HepG2 (cell line): Measurements from ENCODE around the gene PBX2. TPM values are rescaled to one million over a fixed set of nuclear protein-coding genes. Genes with fewer than 3 reads are reported as not detected.

ENCODE experiments used
- ARNTL ChIP-seq: sonication (generic); formaldehyde crosslinking; IDR thresholded peaks from 2 replicates; pipeline ENCODE4 v1.4.0; 2020; ENCODE audit warnings: mild to moderate bottlenecking, missing genetic modification reagents
- CBFB ChIP-seq: sonication (generic); formaldehyde crosslinking; IDR thresholded peaks from 2 replicates; pipeline ENCODE4 v1.4.0; 2020; ENCODE audit warnings: missing genetic modification reagents
- EHMT2 ChIP-seq: fragments of 200-600 bp; sonication (generic); IDR thresholded peaks from 2 replicates; pipeline ENCODE4 v1.7.0; 2017; ENCODE audit warnings: antibody characterized with exemption, low read depth, low read length, borderline replicate concordance
- ETS1 ChIP-seq: sonication (generic); formaldehyde crosslinking; IDR thresholded peaks from 2 replicates; pipeline ENCODE4 v1.4.0; 2020; ENCODE audit warnings: missing genetic modification reagents
- HHEX ChIP-seq: IDR thresholded peaks from 2 replicates; pipeline ENCODE4 v1.6.1; 2016; ENCODE audit warnings: control low read depth
- HNF4G ChIP-seq, 2 experiments: sonication (generic) in 1 of 2; formaldehyde crosslinking in 1 of 2; IDR thresholded peaks; 2 replicates each; pipeline versions ENCODE4 v1.4.0 to v1.6.1; 2011 to 2020; ENCODE audit warnings: borderline replicate concordance in 2 of 2, low read depth in 2 of 2, mild to moderate bottlenecking in 2 of 2, low read length in 1 of 2, missing genetic modification reagents in 1 of 2, moderate library complexity in 1 of 2
- ISL2 ChIP-seq: sonication (generic); formaldehyde crosslinking; IDR thresholded peaks from 2 replicates; pipeline ENCODE4 v1.5.0; 2020; ENCODE audit warnings: missing genetic modification reagents
- ISX ChIP-seq: sonication (generic); formaldehyde crosslinking; conservative IDR thresholded peaks from 2 replicates; pipeline ENCODE4 v1.5.0; 2020; ENCODE audit warnings: missing genetic modification reagents
- KDM1A ChIP-seq: IDR thresholded peaks from 2 replicates; pipeline ENCODE4 v1.6.1; 2016; ENCODE audit warnings: missing compliant biosample characterization
- KLF12 ChIP-seq: sonication (generic); formaldehyde crosslinking; IDR thresholded peaks from 2 replicates; pipeline ENCODE4 v1.4.0; 2020; ENCODE audit warnings: missing genetic modification reagents, borderline replicate concordance
- KLF16 ChIP-seq, 2 experiments: sonication (generic) in 1 of 2; formaldehyde crosslinking in 1 of 2; IDR thresholded peaks; 2 replicates each; pipeline versions ENCODE4 v1.6.1 to v1.8.0; 2016 to 2023; ENCODE audit warnings: missing genetic modification reagents in 2 of 2, missing compliant biosample characterization in 1 of 2
- LCORL ChIP-seq, 2 experiments: fragments of 450-650 bp in 1 of 2; sonication (generic) in 1 of 2; formaldehyde crosslinking in 1 of 2; IDR thresholded peaks; 2 replicates each; pipeline versions ENCODE4 v1.5.0 to v1.6.1; 2017 to 2020; ENCODE audit warnings: antibody characterized with exemption in 1 of 2, missing genetic modification reagents in 1 of 2
- NR2F6 ChIP-seq, 2 experiments: IDR thresholded peaks; 2 replicates each; pipeline ENCODE4 v1.6.1; 2016; ENCODE audit warnings: antibody characterized with exemption in 1 of 2, mild to moderate bottlenecking in 1 of 2
- PATZ1 ChIP-seq: sonication (generic); formaldehyde crosslinking; IDR thresholded peaks from 2 replicates; pipeline ENCODE4 v1.4.0; 2020; ENCODE audit warnings: missing genetic modification reagents
- REL ChIP-seq: sonication (generic); formaldehyde crosslinking; conservative IDR thresholded peaks from 2 replicates; pipeline ENCODE4 v1.8.0; 2022; ENCODE audit warnings: mild to moderate bottlenecking, missing genetic modification reagents, moderate library complexity
- SAP130 ChIP-seq: IDR thresholded peaks from 2 replicates; pipeline ENCODE4 v1.6.1; 2016; ENCODE audit warnings: low read depth
- SP2 ChIP-seq: sonication (generic); formaldehyde crosslinking; IDR thresholded peaks from 2 replicates; pipeline ENCODE4 v1.5.1; 2020; ENCODE audit warnings: mild to moderate bottlenecking, missing genetic modification reagents
- SRF ChIP-seq: IDR thresholded peaks from 2 replicates; pipeline ENCODE4 v1.6.1; 2011; ENCODE audit warnings: mild to moderate bottlenecking, low read depth, low read length, moderate library complexity
- ZBTB1 ChIP-seq: sonication (generic); formaldehyde crosslinking; IDR thresholded peaks from 2 replicates; pipeline ENCODE4 v1.4.0; 2020; ENCODE audit warnings: missing genetic modification reagents, borderline replicate concordance
- ZBTB14 ChIP-seq: sonication (generic); formaldehyde crosslinking; IDR thresholded peaks from 2 replicates; pipeline ENCODE4 v1.4.0; 2020; ENCODE audit warnings: missing genetic modification reagents
- ZNF205 ChIP-seq: IDR thresholded peaks from 2 replicates; pipeline ENCODE4 v1.6.1; 2018; ENCODE audit warnings: missing biosample characterization, missing genetic modification reagents
- ZNF232 ChIP-seq: sonication (generic); formaldehyde crosslinking; IDR thresholded peaks from 2 replicates; pipeline ENCODE4 v1.4.0; 2020; ENCODE audit warnings: missing genetic modification reagents, borderline replicate concordance
- ZNF253 ChIP-seq: sonication (generic); formaldehyde crosslinking; IDR thresholded peaks from 2 replicates; pipeline ENCODE4 v1.8.0; 2022; ENCODE audit warnings: mild to moderate bottlenecking, missing genetic modification reagents, borderline replicate concordance
- ZNF496 ChIP-seq: sonication (generic); formaldehyde crosslinking; IDR thresholded peaks from 2 replicates; pipeline ENCODE4 v1.8.1; 2023; ENCODE audit warnings: mild to moderate bottlenecking, moderate library complexity, missing genetic modification reagents; ENCODE audit not compliant: insufficient replicate concordance
- ZNF543 ChIP-seq: sonication (generic); formaldehyde crosslinking; IDR thresholded peaks from 2 replicates; pipeline ENCODE4 v1.4.0; 2020; ENCODE audit warnings: mild to moderate bottlenecking, missing genetic modification reagents
- polyA plus RNA-seq, 8 experiments: library from polyadenylated mRNA; depleted of rRNA in 3 of 8; stranded (reverse) in 7 of 8; unstranded in 1 of 8; fragments of >200 nt; fragmentation: Illumina TruSeq in 4 of 8; extraction: Trizol in 4 of 8; gene quantifications; 2 replicates each; pipeline versions ENCODE4 v1.2.1 to v1.2.3, GENCODE V29; 2011 to 2016; ENCODE audit warnings: low read depth in 4 of 8, missing spikeins in 1 of 8, mixed read lengths in 1 of 8; ENCODE audit not compliant: insufficient read depth in 1 of 8
- total RNA-seq, 5 experiments: library from RNA; depleted of rRNA; stranded (reverse); fragments of >200 nt; fragmentation: Illumina TruSeq; extraction: Trizol; gene quantifications; 2 replicates each; pipeline ENCODE4 v1.2.3, GENCODE V29; 2016; ENCODE audit warnings: low read depth in 1 of 5

Gene PBX2
- total and polyA plus RNA-seq, 2 of the 13 experiments (the other 11 are each of a cell fraction or from before 2014, with no cell fraction given): 42.3 to 77.8 TPM

GRCh38 chr6:32153564-32154513 is 36.2 kb downstream of the PBX2 start, which contains the start of gene PPT2 (continued):
- peak; percentile 74 for TF ChIP-seq ARNTL (CRISPR knock-in tag)
- no peak for TF ChIP-seq EHMT2
- TF ChIP-seq HNF4G (IDR thresholded peaks at IDR 0.05; ENCODE audit: borderline replicate concordance, low read depth, low read length): peak; percentile 57; the same call in 1 of the 2 replicates
- peak; percentile 26; the same call in 1 of the 2 replicates for TF ChIP-seq HNF4G (CRISPR knock-in tag; IDR thresholded peaks at IDR 0.05; ENCODE audit: borderline replicate concordance, low read depth)
- TF ChIP-seq ZBTB14 (CRISPR knock-in tag): 0 out of 2 replicates have a peak, but pooled peaks have one; percentile 17
- TF ChIP-seq NR2F6 (IDR thresholded peaks at IDR 0.05): peak; percentile 40; the same call in 1 of the 2 replicates
- TF ChIP-seq NR2F6 (CRISPR knock-in tag; IDR thresholded peaks at IDR 0.05): peak; percentile 47; the same call in 1 of the 2 replicates
- TF ChIP-seq PATZ1 (CRISPR knock-in tag): peak; percentile 90
- TF ChIP-seq SP2 (CRISPR knock-in tag): peak; percentile 68; the same call in 1 of the 2 replicates
- TF ChIP-seq ISL2 (CRISPR knock-in tag): peak; percentile 83
- TF ChIP-seq KLF16 (CRISPR knock-in tag; IDR thresholded peaks at IDR 0.05): no peak; a peak in 1 of 4 replicates
- peak; percentile 55; the same call in 1 of the 2 replicates for TF ChIP-seq SRF
- 0 out of 2 replicates have a peak, but pooled peaks have one; percentile 79 for TF ChIP-seq ZNF232 (CRISPR knock-in tag)
- TF ChIP-seq KLF12 (CRISPR knock-in tag): peak; percentile 68; the same call in 1 of the 2 replicates
- peak; percentile 88; the same call in 1 of the 2 replicates for TF ChIP-seq ETS1 (CRISPR knock-in tag)
- no peak for TF ChIP-seq ZNF496 (CRISPR knock-in tag)
- TF ChIP-seq LCORL (IDR thresholded peaks at IDR 0.05): no peak
- no peak for TF ChIP-seq LCORL (CRISPR knock-in tag; IDR thresholded peaks at IDR 0.05)
- TF ChIP-seq SAP130 (CRISPR knock-in tag): peak; percentile 97
- no peak for TF ChIP-seq ZBTB1 (CRISPR knock-in tag)
- no peak for TF ChIP-seq HHEX (CRISPR knock-in tag)
- TF ChIP-seq KDM1A (CRISPR knock-in tag): no peak
- TF ChIP-seq REL: no peak
- no peak for TF ChIP-seq ISX (CRISPR knock-in tag)
- no peak for TF ChIP-seq ZNF253 (CRISPR knock-in tag)
- peak; percentile 85 for TF ChIP-seq ZNF543
- TF ChIP-seq ZNF205 (CRISPR knock-in tag): no peak
- no peak for TF ChIP-seq CBFB (CRISPR knock-in tag)
